HL-60/S4 (cell line): ENCODE results near the gene ST3GAL2.

ENCODE experiments used
- in situ Hi-C: fragments of 300-500 bp; cut with MboI; formaldehyde crosslinking; loops from 2 replicates; pipeline ENCODE4 v1.14.3; 2022; ENCODE audit warnings: low sequenced_read_pairs

The ST3GAL2 gene

GRCh38 chr16:70438969-70439862 lies at the start of gene ST3GAL2:
ST3GAL2 (minus strand) TSS chr16:70439100; CDS start chr16:70398530, 40,570 bp downstream.
- in situ Hi-C loops, result no loop called here

- in situ Hi-C loops, result no loop called here
These were observed 46.0 kb upstream of the ST3GAL2 start for GRCh38 chr16:70484867-70485266.

DNA sequence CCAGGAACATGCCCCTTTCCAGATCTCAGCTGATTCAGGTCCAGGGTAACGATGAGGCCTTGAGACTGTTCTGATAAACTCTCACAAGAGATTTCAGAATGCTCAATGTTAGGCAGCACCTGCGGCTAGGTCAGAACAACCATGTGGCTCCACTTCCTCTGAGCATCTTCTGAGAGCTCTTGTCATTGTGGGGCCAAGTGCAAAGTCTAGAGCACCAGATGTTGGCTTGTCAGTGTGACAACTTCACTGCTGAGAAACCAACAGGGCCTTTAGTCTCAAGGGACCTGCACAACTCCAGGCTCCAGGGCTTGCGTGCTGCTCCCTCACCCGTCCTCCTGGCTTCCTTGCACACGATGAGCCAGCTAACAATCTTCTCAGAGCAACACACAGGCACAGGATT lies 44.5 kb upstream of the ST3GAL2 start:
- in situ Hi-C loops, result no loop called here

DNA sequence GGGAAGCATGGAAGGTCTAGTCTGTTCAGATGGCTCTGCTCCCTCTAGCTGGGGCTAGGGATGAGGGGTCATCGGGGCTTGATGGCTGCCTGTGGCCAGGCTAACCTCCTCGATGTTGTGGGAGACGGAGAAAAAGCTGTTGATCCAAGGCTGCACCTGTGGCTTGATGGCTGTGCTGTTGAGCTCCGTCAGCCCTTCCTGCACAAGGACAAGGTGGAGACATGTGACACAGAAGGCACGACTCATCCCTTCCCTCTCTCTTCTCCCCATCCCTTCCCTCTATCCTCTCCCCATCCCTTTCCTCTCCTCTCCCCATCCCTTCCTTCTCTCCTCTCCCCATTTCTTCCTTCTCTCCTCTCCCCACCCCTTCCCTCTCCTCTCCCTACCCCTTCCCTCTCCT lies 43.7 kb upstream of the ST3GAL2 start:
- in situ Hi-C loops, result no loop called here

- in situ Hi-C loops, result no loop called here
These were observed 43.1 kb upstream of the ST3GAL2 start for GRCh38 chr16:70481929-70482536.

GRCh38 chr16:70480127-70481105 lies 41.5 kb upstream of the ST3GAL2 start:
- in situ Hi-C loops, result no loop called here

GRCh38 chr16:70478912-70479341 lies 40.0 kb upstream of the ST3GAL2 start:
- in situ Hi-C loops, result no loop called here

GRCh38 chr16:70478169-70478568 lies 39.3 kb upstream of the ST3GAL2 start:
- in situ Hi-C loops, result no loop called here

DNA sequence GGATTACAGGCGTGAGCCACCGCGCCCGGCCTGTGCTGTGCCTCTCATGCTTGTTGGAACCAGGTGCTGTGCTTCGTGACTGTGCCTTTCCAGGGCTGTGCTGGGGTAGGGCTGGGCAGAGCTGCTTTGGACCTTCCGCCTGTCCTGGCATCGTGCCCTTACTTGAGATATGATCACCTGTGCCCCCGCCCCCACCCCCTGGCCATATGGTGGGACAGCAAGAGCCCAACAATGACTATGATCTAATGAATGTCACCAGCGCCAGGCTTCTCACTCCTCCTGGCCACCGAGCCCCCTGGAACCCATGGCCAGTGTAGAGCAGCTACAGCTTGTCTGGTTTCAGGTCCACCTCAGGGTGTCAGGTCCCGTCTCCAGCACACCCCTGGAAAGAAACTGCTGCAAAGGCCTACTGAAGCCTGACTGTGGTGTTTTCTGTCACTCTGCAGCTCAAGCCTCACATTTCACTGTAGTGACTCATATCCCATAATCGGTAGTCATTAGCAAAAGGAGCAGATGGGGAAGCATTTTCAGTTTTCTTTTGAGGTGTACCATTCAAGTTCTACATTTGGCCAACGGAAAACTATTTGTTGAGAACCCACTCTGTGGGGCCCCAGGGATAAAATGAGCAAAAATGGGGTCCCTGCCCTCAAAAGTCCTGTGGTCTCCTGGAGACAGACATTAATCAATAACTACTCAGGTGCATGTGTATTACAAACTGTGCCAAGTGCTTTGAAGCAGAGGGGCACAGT lies 37.5 kb upstream of the ST3GAL2 start:
- in situ Hi-C loops, result no loop called here

DNA sequence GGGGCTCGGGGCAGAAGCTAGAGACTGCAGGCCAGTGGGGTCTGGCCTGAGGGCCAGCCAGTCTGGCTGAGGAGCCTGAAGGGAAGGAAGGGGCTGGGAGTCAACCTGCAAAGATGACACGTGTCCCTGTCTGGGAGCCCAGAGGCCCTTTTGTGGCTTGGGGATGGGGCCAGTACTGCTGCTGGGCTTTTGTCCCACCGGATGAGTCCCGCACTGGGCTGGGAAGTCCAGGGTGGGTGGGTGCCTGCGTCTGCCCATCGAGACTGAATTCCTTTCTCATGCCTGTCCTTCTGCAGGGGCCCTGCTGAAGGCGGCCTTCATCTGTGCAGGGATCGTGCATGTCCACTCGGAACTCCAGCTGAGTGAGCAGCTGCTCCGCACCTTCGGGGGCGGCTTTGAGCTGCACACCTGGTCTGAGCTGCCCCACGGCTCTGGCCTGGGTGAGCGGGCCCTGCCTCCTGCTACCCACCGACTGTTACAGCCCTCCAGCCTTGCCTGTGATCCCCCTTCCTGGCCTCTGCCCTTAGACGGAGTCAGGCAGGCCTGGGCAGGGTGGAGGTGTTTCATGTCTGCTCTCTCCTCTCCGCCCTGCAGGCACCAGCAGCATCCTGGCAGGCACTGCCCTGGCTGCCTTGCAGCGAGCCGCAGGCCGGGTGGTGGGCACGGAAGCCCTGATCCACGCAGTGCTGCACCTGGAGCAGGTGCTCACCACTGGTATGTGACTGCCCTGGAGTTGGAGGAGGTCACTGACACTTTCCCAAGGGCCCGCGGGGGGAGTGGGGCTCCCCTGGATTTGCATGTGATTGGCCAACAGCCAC lies 36.4 kb upstream of the ST3GAL2 start:
- in situ Hi-C loops, result no loop called here

- in situ Hi-C loops, result no loop called here
These were observed 35.6 kb upstream of the ST3GAL2 start for GRCh38 chr16:70474320-70475053.

DNA sequence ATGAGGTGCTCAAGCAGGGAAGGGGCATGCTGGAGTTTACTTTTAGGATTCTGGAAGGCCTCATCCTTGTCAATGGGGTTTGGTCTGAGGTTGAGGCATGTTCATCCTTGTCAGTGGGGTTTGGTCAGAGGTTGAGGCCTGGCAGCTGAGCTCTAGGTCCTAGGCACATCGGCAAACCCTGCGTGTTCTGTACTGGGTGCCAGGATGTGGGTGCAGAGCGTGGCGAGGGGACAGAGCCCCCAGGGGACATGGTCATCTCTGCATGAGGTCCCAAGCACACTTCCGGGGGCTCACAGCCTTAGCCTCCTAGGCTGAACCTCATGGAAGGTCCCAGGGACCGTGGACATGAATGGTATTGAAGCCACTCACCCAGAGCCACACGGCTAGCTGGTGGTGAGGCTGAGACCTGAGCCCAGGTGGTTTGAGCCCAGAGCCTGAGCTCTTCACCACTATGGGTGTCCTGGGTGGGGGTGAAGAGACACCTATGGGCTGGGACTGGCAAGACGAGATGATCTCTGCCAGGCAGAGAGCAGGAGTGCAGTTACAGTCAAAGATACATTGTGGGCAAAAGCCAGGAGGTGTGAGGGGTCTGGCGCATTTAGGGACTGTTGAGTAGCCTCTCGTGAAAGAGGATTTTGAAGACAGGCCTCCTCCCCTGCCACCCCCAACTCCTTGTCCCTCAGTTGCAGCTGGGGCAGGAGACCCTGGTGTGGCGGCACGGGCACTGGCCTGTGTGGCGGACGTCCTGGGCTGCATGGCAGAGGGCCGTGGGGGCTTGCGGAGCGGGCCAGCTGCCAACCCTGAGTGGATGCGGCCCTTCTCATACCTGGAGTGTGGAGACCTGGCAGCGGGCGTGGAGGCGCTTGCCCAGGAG lies 34.8 kb upstream of the ST3GAL2 start:
- in situ Hi-C loops, result no loop called here

GRCh38 chr16:70472786-70473433 lies 34.0 kb upstream of the ST3GAL2 start:
- in situ Hi-C loops, result no loop called here

GRCh38 chr16:70470927-70471341 lies 32.0 kb upstream of the ST3GAL2 start:
- in situ Hi-C loops, result no loop called here

DNA sequence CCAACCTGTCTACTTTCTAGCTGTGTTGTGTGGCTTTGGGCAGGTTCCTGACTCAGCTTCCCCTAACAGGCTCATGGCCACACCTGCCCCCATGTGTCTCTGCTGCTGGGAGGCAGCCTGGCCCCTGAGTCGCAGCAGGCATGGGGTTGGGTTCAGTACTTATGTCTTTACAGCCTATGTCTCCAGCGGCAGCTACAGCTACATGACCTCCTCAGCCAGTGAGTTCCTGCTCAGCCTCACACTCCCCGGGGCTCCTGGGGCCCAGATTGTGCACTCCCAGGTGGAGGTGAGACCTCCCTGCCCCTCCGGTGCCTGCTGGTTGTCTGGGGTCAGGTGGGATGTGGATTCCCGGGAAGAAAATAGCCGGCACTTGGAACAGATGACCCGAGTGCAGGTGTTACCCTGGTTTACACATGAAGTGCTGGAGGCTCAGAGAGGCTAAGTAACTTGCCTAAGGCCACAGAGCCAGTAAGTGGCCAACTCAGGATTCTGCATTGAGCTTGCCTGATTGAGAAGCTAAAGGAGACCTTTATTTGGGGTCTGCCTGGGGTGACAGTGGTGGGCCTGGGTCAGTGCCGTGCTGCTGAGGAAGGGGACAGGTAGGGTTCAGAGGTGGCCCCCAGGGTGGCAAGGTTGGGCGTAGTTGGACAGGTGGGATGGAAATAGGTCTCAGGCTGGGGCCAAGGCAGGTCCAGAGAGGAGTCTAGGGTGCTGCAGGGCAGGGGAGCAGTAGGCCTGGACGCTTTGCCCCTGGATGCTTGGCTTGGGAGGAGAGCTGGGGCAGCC lies 31.4 kb upstream of the ST3GAL2 start:
- in situ Hi-C loops, result no loop called here

GRCh38 chr16:70468776-70469525 lies 30.1 kb upstream of the ST3GAL2 start:
- in situ Hi-C loops, result loop anchor here (10.0 kb wide), 1 partner anchor 64 kb away; no protein-coding TSS in a partner anchor
